Thymus (tissue), 11 donors: ENCODE results near the gene TBC1D1. TPM values are rescaled to one million over a fixed set of nuclear protein-coding genes. Genes with fewer than 3 reads are reported as not detected.

ENCODE experiments used
- DNase-seq, 9 donors: peaks; one replicate each; pipeline ENCODE4 v3.0.0-alpha.2; 2013; ENCODE audit warnings: low spot score in 9 of 9, low read depth in 6 of 9, missing footprints in 1 of 9
- H3K27ac ChIP-seq, 2 donors: one replicate each; pipeline ENCODE4 v1.5.1; 2013; ENCODE audit warnings: control low read depth in 1 of 2, low read depth in 1 of 2, low read length in 1 of 2, mild to moderate bottlenecking in 1 of 2, moderate library complexity in 1 of 2
- H3K27me3 ChIP-seq, 2 donors: one replicate each; pipeline ENCODE4 v1.5.1; 2013; ENCODE audit warnings: low read length in 1 of 2; ENCODE audit not compliant: control insufficient read depth in 2 of 2, insufficient read depth in 1 of 2
- H3K36me3 ChIP-seq, 2 donors: one replicate each; pipeline ENCODE4 v1.5.1; 2013; ENCODE audit warnings: low read length in 1 of 2, mild to moderate bottlenecking in 1 of 2, moderate library complexity in 1 of 2; ENCODE audit not compliant: control insufficient read depth in 2 of 2, insufficient read depth in 2 of 2
- H3K4me1 ChIP-seq, 2 donors: one replicate each; pipeline ENCODE4 v1.5.1; 2013; ENCODE audit warnings: low read length in 2 of 2; ENCODE audit not compliant: control insufficient read depth in 2 of 2, insufficient read depth in 2 of 2
- H3K4me3 ChIP-seq, 2 donors: one replicate each; pipeline ENCODE4 v1.5.1; 2013; ENCODE audit warnings: low read length in 2 of 2, control low read depth in 1 of 2, mild to moderate bottlenecking in 1 of 2
- H3K9me3 ChIP-seq, 2 donors: one replicate each; pipeline ENCODE4 v1.5.1; 2013; ENCODE audit warnings: low read length in 1 of 2, mild to moderate bottlenecking in 1 of 2; ENCODE audit not compliant: control insufficient read depth in 2 of 2, insufficient read depth in 1 of 2
- WGBS: extraction: QIAGEN DNeasy Blood & Tissue Kit; methylation state at CpG from one replicate; pipeline ENCODE4 v1.1.7; 2013; 5-methylcytosine and 5-hydroxymethylcytosine counted together
- polyA plus RNA-seq: library from polyadenylated mRNA; stranded (reverse); fragments of 200-250 nt; gene quantifications from one replicate; pipeline ENCODE4 v1.2.3, GENCODE V29; 2013
- total RNA-seq: library from RNA; stranded (reverse); fragments of 120-200 nt; gene quantifications from one replicate; pipeline ENCODE4 v1.2.4, GENCODE V29; 2013
- donor health status: healthy.

TBC1D1 gene
- total and polyA plus RNA-seq, 2 donors: 49.9 to 65.7 TPM

DNA sequence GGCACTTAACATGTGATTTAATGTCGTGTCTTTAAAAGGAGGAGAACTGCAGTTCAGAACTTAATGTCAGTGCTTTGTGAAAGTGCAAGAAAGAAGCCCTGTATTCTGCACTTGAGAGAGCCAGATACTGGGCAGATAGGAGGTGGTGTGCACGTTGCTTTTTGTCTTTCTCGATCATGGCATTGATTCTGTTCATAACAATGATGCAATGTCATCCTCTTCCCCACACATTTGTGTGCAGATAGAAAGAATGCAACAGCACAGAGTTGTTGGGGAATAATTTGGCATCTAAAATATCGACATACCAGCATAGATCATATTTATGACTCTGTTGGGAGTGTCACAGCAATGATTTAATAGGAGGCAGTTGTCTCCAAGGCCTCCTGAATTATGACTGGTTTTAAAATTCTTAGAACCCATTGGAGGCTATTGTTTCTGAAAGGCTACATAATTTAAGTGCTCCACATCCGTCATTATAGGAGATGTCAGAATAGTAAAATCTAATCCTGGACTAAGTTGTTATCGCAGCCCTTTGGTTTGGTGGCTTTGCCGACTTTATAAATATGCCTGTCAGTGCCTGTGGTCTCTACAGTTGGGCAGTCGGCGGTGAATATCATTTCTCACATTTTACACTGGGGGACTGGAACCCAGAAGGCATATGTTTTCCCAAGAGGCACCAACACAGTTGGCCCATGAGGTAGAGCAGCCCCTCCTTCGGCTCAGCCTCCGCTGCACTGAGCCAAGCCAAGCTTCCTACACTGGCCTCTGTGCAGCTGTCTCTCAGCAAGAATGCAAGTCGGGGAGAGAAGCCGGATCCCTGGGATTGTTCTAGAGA, 194.2 kb downstream of the TBC1D1 start:
- Histone ChIP-seq H3K4me1 (peaks cover 0 to 4% of the 10 kb centered on the region in 2 donors), H3K36me3 (peaks cover 15 to 19% of the 10 kb centered on the region in 2 donors), H3K9me3 (no peaks in the 10 kb centered on the region), H3K27me3 (no peaks in the 10 kb centered on the region), H3K4me3 (no peak overlapping the region), H3K27ac (no peak overlapping the region)
- WGBS: 89% methylated on average over 13 of the region's 13 CpGs
- no peak for DNase-seq

- no peaks in the 10 kb centered on the region for H3K27me3 ChIP-seq
- H3K4me3 ChIP-seq: no peak overlapping the region
- H3K27ac ChIP-seq: no peak overlapping the region
- peaks cover 0 to 6% of the 10 kb centered on the region in 2 donors for H3K4me1 ChIP-seq
- no peaks in the 10 kb centered on the region for H3K9me3 ChIP-seq
- DNase-seq: no peak
- 93% methylated on average over 4 of the region's 4 CpGs for WGBS
- H3K36me3 ChIP-seq: peaks cover 15 to 19% of the 10 kb centered on the region in 2 donors
Observed at GRCh38 chr4:38085751-38086150, 194.9 kb downstream of the TBC1D1 start.

GRCh38 chr4:38086151-38086848, 195.4 kb downstream of the TBC1D1 start:
- Histone ChIP-seq H3K4me3 (no peak overlapping the region), H3K36me3 (peaks cover 17 to 19% of the 10 kb centered on the region in 2 donors), H3K27ac (no peak overlapping the region), H3K4me1 (peaks cover 2 to 8% of the 10 kb centered on the region in 2 donors), H3K27me3 (no peaks in the 10 kb centered on the region), H3K9me3 (no peaks in the 10 kb centered on the region)
- no peak for DNase-seq
- WGBS: 93% methylated on average over 9 of the region's 9 CpGs

GRCh38 chr4:38086849-38087226, 196.0 kb downstream of the TBC1D1 start:
- 96% methylated on average over 2 of the region's 2 CpGs for WGBS
- peaks cover 2 to 12% of the 10 kb centered on the region in 2 donors for H3K4me1 ChIP-seq
- H3K27ac ChIP-seq: no peak overlapping the region
- H3K4me3 ChIP-seq: no peak overlapping the region
- H3K9me3 ChIP-seq: no peaks in the 10 kb centered on the region
- no peak for DNase-seq
- no peaks in the 10 kb centered on the region for H3K27me3 ChIP-seq
- peaks cover 16 to 20% of the 10 kb centered on the region in 2 donors for H3K36me3 ChIP-seq

DNA sequence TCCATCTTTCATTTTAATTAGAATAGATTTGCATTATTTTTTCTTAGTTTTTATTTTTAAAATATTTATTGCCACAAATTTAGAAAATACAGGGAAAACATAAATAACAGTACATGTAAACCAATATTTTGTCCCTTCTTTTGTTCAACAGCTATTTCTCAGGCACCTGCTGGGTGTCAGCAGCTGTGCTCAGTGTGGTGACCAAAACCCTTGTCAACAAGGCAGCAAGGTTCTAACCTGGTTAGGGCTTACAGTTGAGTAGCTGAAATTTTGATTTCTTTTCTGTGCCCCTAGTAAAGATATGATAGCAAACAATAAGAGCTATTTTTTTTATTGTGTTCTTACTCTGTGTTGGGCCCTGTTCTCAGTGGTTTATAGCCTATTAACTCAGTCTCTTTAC, 197.4 kb downstream of the TBC1D1 start:
- no peak overlapping the region for H3K27ac ChIP-seq
- H3K27me3 ChIP-seq: no peaks in the 10 kb centered on the region
- no peak for DNase-seq
- no peak overlapping the region for H3K4me3 ChIP-seq
- H3K4me1 ChIP-seq: peaks cover 2 to 12% of the 10 kb centered on the region in 2 donors
- H3K9me3 ChIP-seq: no peaks in the 10 kb centered on the region
- peaks cover 14 to 28% of the 10 kb centered on the region in 2 donors for H3K36me3 ChIP-seq

DNA sequence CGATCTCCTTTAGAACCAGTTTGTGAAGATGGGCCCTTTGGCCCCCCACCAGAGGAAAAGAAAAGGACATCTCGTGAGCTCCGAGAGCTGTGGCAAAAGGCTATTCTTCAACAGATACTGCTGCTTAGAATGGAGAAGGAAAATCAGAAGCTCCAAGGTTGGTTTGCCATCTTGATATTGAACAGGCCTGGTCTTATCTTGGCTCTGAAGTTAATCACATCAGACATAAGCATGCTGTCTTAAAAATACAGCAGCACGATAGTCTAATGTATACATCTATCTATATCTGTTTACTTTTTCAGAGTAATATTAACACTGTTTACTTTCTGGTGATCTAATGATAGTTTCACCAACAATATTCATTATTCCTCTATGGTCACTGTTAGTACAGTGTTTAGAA, 199.1 kb downstream of the TBC1D1 start:
- 98% methylated on average over 4 of the region's 4 CpGs for WGBS
- Histone ChIP-seq H3K27me3 (no peaks in the 10 kb centered on the region), H3K4me1 (peaks cover 2 to 20% of the 10 kb centered on the region in 2 donors), H3K9me3 (no peaks in the 10 kb centered on the region), H3K27ac (no peak overlapping the region), H3K36me3 (peaks cover 14 to 21% of the 10 kb centered on the region in 2 donors), H3K4me3 (no peak overlapping the region)
- DNase-seq: no peak

DNA sequence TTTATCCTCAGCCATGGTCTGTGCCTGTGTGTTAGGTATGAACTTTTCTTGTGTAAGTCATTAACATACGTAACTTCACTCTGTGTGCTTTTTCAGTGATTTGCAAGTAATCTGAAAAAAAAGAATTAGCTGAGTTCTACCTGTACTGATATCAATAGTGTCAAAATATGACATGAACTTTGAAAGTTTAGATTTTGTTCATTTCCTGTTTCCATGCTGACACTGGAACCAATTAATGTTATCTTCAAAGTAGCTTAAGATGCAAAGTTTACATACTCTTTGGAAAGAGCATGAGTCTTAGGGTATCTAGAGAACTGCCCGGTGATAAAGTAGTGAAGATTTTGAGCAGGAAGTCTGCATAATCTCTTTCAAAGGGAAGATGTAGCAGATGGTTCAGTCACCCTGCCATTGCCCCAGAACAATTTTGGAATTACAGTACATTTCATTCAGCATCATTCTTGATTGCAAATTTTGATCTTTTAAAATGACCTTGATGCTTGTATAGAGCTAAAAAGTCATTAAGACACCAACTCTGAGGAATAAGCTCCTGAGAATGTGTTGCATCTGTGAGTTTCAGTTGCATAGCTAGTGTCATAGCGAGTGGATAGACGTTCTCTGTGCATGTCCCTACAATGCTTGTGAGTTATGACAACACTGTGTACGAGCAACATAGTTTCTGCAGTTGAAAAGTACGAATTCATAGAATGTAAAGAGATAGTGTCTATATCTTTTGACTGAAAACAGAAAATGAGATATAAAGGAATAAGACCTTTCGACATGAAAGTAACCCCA, 199.8 kb downstream of the TBC1D1 start:
- no peak for DNase-seq
- H3K4me3 ChIP-seq: no peak overlapping the region
- H3K27ac ChIP-seq: peak overlapping the region in 1 of 2 donors; percentile 47
- H3K4me1 ChIP-seq: peaks cover 2 to 20% of the 10 kb centered on the region in 2 donors
- WGBS: 85% methylated on average over 7 of the region's 7 CpGs
- no peaks in the 10 kb centered on the region for H3K9me3 ChIP-seq
- peaks cover 10 to 26% of the 10 kb centered on the region in 2 donors for H3K36me3 ChIP-seq
- H3K27me3 ChIP-seq: no peaks in the 10 kb centered on the region

DNA sequence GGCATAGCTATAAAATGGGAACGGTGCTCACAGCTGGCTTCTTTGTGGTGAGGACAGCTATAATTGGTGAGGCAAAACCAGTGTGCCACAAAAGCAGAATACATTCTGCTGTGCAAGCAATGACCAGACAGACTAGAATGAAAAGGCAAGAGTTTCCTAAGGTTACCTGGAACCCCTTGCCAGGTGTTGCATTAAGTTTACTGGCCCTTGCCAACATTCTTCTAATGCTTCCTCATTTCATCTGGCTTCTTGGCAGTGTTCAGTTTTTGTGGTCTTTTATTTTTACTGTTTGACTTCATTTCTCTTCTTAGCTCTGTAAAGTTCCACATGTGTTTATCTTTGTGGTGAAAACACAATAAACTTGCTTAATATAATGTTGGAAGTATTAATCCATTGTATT, 200.8 kb downstream of the TBC1D1 start:
- WGBS: 15% methylated on average over 1 of the region's 1 CpG
- Histone ChIP-seq H3K27ac (no peak overlapping the region), H3K36me3 (peaks cover 9 to 35% of the 10 kb centered on the region in 2 donors), H3K9me3 (no peaks in the 10 kb centered on the region), H3K4me1 (peaks cover 2 to 20% of the 10 kb centered on the region in 2 donors), H3K27me3 (no peaks in the 10 kb centered on the region), H3K4me3 (no peak overlapping the region)
- no peak for DNase-seq
